Measurements from ENCODE around the gene ODAD4.

GRCh38 chr17:41920580-41920955 is 9.8 kb upstream of the ODAD4 start:
- TF ChIP-seq POLR2AphosphoS5 (IDR thresholded peaks at IDR 0.05; ENCODE audit: borderline replicate concordance, low read depth, low read length) (no peak), EZH2 (IDR thresholded peaks at IDR 0.05) (no peak), FOXP2 (optimal IDR thresholded peaks at IDR 0.05; ENCODE audit: control extremely low read depth, extremely low read length, insufficient read depth) (no peak)

All from SK-N-MC (cell line).